Measurements from ENCODE around the gene VAT1.
A peak's percentile ranks its signal among the peaks of the same experiment; 100 is the strongest.
"Not testable (repeated sequence)": the region's sequence is repeated elsewhere in the genome, so short reads cannot be mapped to it uniquely, and the experiment has no call there.

Gene VAT1

GRCh38 chr17:43003542-43004172, 18.5 kb downstream of the VAT1 start:
- DNase-seq, result no peak

GRCh38 chr17:43000894-43001293, 21.3 kb downstream of the VAT1 start:
- DNase-seq, result not testable (repeated sequence)

GRCh38 chr17:42999003-42999525, 23.1 kb downstream of the VAT1 start:
- no peak for DNase-seq

- peak; percentile 99 for DNase-seq
Measured at GRCh38 chr17:42997984-42998938, 23.9 kb downstream of the VAT1 start, which contains the start of gene RPL27. Gene RPL27, plus strand, starts transcription at chr17:42998419. Its CDS starts 332 bp downstream, at chr17:42998751.

- no peak for DNase-seq
Measured at GRCh38 chr17:42997390-42997983, 24.7 kb downstream of the VAT1 start.

- not testable (repeated sequence) for DNase-seq
Measured at GRCh38 chr17:42993913-42994312, 28.3 kb downstream of the VAT1 start.

GRCh38 chr17:42992872-42993271, 29.3 kb downstream of the VAT1 start:
- no peak for DNase-seq

GRCh38 chr17:42991471-42991870, 30.7 kb downstream of the VAT1 start:
- DNase-seq, result no peak

- DNase-seq, result no peak
Measured at GRCh38 chr17:42989726-42990652, 32.2 kb downstream of the VAT1 start.

- DNase-seq, result no peak
Measured at GRCh38 chr17:42989141-42989540, 33.0 kb downstream of the VAT1 start.

- peak; percentile 11 for DNase-seq
Measured at GRCh38 chr17:42985225-42985624, 37.0 kb downstream of the VAT1 start.

- no peak for DNase-seq
Measured at GRCh38 chr17:42982266-42982665, 39.9 kb downstream of the VAT1 start.

- peak; percentile 44 for DNase-seq
Measured at GRCh38 chr17:42980766-42981397, 41.3 kb downstream of the VAT1 start.

GRCh38 chr17:42980274-42980765, 41.9 kb downstream of the VAT1 start, which contains the start of gene RUNDC1:
Gene RUNDC1, plus strand, starts transcription at chr17:42980565. Its CDS starts 12 bp downstream, at chr17:42980577.
- DNase-seq, result peak; percentile 88

- peak; percentile 14 for DNase-seq
Measured at GRCh38 chr17:42979511-42980273, 42.5 kb downstream of the VAT1 start, which contains the start of gene PTGES3L. Gene PTGES3L, minus strand, starts transcription at chr17:42980080. Its CDS starts 27 bp downstream, at chr17:42980053.

GRCh38 chr17:42975701-42976100, 46.5 kb downstream of the VAT1 start:
- not testable (repeated sequence) for DNase-seq

GRCh38 chr17:42975265-42975664, 46.9 kb downstream of the VAT1 start:
- DNase-seq, result no peak

- not testable (repeated sequence) for DNase-seq
Measured at GRCh38 chr17:42973323-42973722, 48.9 kb downstream of the VAT1 start.

GRCh38 chr17:42971589-42971988, 50.6 kb downstream of the VAT1 start:
- DNase-seq, result no peak

GRCh38 chr17:42969001-42969581, 53.1 kb downstream of the VAT1 start:
- no peak for DNase-seq
